Measurements from ENCODE around the gene MAML2.

Gene MAML2

DNA sequence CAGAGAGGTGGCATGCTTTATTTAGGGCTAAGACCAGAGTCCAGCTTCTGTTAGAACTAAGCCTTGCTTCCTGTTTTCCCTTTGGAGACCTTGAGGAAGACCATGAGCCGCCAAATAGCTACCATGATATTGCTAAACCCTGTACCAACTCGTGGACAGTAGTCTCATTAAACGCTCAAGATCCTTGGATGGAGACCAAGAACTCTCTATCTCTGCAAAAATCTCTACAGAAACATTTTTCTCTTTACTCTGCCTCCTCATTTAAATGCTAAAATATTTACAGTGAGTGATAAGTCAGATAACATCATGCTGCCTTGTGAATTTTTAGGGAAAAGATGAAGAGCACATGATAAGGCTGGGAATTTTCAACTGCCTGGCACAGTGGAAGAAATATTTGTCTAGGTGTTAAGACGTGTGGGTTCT is 197.8 kb downstream of the MAML2 start:
- Histone ChIP-seq H3K27ac (ENCODE audit: low read length) (peak overlapping the region; percentile 4; the same call in 1 of the 2 replicates), H3F3A (ENCODE audit: insufficient read depth, low read length) (no peaks in the 10 kb centered on the region), H3K27me3 (replicated peaks; ENCODE audit: insufficient read depth, low read length) (no peaks in the 10 kb centered on the region), H4K20me1 (ENCODE audit: insufficient read depth, low read length) (no peaks in the 10 kb centered on the region), H3K4me1 (ENCODE audit: low read length) (peaks cover 10% of the 10 kb centered on the region), H3K36me3 (replicated peaks; ENCODE audit: insufficient read depth, low read length) (no peaks in the 10 kb centered on the region), H3K9ac (ENCODE audit: low read length) (no peak overlapping the region), H3K4me3 (ENCODE audit: low read length) (no peak overlapping the region), H2AFZ (ENCODE audit: low read length) (no peak overlapping the region), H3K79me2 (ENCODE audit: low read length) (peaks cover 20% of the 10 kb centered on the region; the same call in 1 of the 2 replicates), H3K9me3 (replicated peaks; ENCODE audit: insufficient read depth, low read length) (no peaks in the 10 kb centered on the region), H3K9me2 (replicated peaks; ENCODE audit: insufficient read depth, low read length) (no peaks in the 10 kb centered on the region), H3K4me2 (ENCODE audit: low read depth, low read length) (peak overlapping the region; percentile 24)
- TF ChIP-seq EZH2 (optimal IDR thresholded peaks at IDR 0.05; ENCODE audit: low read depth, low read length): no peak
- no peak for TF ChIP-seq EZH2phosphoT487 (IDR thresholded peaks at IDR 0.05; ENCODE audit: low read length)
- TF ChIP-seq, protein P1, sequence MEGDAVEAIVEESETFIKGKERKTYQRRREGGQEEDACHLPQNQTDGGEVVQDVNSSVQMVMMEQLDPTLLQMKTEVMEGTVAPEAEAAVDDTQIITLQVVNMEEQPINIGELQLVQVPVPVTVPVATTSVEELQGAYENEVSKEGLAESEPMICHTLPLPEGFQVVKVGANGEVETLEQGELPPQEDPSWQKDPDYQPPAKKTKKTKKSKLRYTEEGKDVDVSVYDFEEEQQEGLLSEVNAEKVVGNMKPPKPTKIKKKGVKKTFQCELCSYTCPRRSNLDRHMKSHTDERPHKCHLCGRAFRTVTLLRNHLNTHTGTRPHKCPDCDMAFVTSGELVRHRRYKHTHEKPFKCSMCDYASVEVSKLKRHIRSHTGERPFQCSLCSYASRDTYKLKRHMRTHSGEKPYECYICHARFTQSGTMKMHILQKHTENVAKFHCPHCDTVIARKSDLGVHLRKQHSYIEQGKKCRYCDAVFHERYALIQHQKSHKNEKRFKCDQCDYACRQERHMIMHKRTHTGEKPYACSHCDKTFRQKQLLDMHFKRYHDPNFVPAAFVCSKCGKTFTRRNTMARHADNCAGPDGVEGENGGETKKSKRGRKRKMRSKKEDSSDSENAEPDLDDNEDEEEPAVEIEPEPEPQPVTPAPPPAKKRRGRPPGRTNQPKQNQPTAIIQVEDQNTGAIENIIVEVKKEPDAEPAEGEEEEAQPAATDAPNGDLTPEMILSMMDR (IDR thresholded peaks at IDR 0.05; ENCODE audit: low read length): no peak
- no peak for DNase-seq

DNA sequence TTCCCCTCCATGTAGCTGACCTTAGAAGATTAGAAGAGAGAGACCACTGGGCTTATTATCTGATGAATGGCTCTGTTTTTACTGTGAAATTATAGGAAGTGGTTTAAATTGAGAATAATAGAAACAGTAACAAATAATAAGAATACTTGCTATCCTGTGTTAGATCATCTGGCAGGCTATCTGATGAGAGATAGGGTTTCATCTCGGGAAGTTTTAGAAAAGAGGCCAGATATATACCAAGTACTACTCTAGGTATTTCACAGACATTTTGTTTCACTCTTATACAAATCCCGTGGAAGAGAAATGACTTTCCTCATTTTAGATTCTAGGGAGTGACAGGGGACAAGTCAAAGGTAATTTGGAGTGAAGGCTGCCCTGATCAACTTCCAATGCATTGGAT is 198.4 kb downstream of the MAML2 start:
- no peak overlapping the region for H3K9ac ChIP-seq (ENCODE audit: low read length)
- no peak overlapping the region for H3K4me3 ChIP-seq (ENCODE audit: low read length)
- peaks cover 20% of the 10 kb centered on the region; the same call in 1 of the 2 replicates for H3K79me2 ChIP-seq (ENCODE audit: low read length)
- no peak overlapping the region for H2AFZ ChIP-seq (ENCODE audit: low read length)
- no peaks in the 10 kb centered on the region for H3K9me3 ChIP-seq (replicated peaks; ENCODE audit: insufficient read depth, low read length)
- H3K27me3 ChIP-seq (replicated peaks; ENCODE audit: insufficient read depth, low read length): no peaks in the 10 kb centered on the region
- H4K20me1 ChIP-seq (ENCODE audit: insufficient read depth, low read length): no peaks in the 10 kb centered on the region
- DNase-seq: no peak
- no peak for TF ChIP-seq EZH2 (optimal IDR thresholded peaks at IDR 0.05; ENCODE audit: low read depth, low read length)
- TF ChIP-seq, protein P1 (IDR thresholded peaks at IDR 0.05; ENCODE audit: low read length): no peak
- TF ChIP-seq EZH2phosphoT487 (IDR thresholded peaks at IDR 0.05; ENCODE audit: low read length): no peak
- H3K4me2 ChIP-seq (ENCODE audit: low read depth, low read length): no peak overlapping the region
- no peak overlapping the region for H3K27ac ChIP-seq (ENCODE audit: low read length)
- no peaks in the 10 kb centered on the region for H3F3A ChIP-seq (ENCODE audit: insufficient read depth, low read length)
- no peaks in the 10 kb centered on the region for H3K9me2 ChIP-seq (replicated peaks; ENCODE audit: insufficient read depth, low read length)
- H3K36me3 ChIP-seq (replicated peaks; ENCODE audit: insufficient read depth, low read length): no peaks in the 10 kb centered on the region
- peaks cover 10% of the 10 kb centered on the region for H3K4me1 ChIP-seq (ENCODE audit: low read length)

DNA sequence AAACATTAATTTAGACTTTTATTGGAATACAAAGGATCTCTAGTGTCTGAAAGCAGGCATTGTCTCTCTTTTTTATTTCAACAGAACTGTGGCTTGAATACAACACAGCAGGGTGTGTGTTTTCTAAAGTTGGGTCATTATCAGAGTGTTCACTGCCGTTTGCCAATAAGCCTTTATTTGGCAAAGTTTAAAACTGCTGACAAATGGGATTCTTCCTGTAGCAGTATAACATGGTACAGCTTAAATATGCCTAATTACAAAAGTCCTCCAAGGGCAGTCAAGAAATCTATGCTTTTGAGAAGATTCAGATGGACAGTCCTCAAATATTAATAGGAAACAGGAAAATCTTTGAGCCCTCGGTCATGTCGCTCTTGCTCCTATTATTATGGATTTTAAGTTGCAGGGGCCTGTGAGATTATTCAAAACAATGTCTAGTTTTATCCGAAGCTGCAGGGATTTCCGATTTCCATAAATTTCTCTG is 199.9 kb downstream of the MAML2 start:
- H3K4me3 ChIP-seq (ENCODE audit: low read length): no peak overlapping the region
- no peak overlapping the region for H3K4me2 ChIP-seq (ENCODE audit: low read depth, low read length)
- peaks cover 10% of the 10 kb centered on the region for H3K4me1 ChIP-seq (ENCODE audit: low read length)
- no peak for TF ChIP-seq EZH2 (optimal IDR thresholded peaks at IDR 0.05; ENCODE audit: low read depth, low read length)
- TF ChIP-seq, protein P1 (IDR thresholded peaks at IDR 0.05; ENCODE audit: low read length): no peak
- TF ChIP-seq EZH2phosphoT487 (IDR thresholded peaks at IDR 0.05; ENCODE audit: low read length): no peak
- H2AFZ ChIP-seq (ENCODE audit: low read length): no peak overlapping the region
- DNase-seq: no peak
- no peaks in the 10 kb centered on the region for H3K9me2 ChIP-seq (replicated peaks; ENCODE audit: insufficient read depth, low read length)
- no peaks in the 10 kb centered on the region for H4K20me1 ChIP-seq (ENCODE audit: insufficient read depth, low read length)
- H3K9ac ChIP-seq (ENCODE audit: low read length): no peak overlapping the region
- peaks cover 26% of the 10 kb centered on the region; the same call in 1 of the 2 replicates for H3K79me2 ChIP-seq (ENCODE audit: low read length)
- H3K27me3 ChIP-seq (replicated peaks; ENCODE audit: insufficient read depth, low read length): no peaks in the 10 kb centered on the region
- no peaks in the 10 kb centered on the region for H3K9me3 ChIP-seq (replicated peaks; ENCODE audit: insufficient read depth, low read length)
- H3K27ac ChIP-seq (ENCODE audit: low read length): no peak overlapping the region
- H3F3A ChIP-seq (ENCODE audit: insufficient read depth, low read length): no peaks in the 10 kb centered on the region
- no peaks in the 10 kb centered on the region for H3K36me3 ChIP-seq (replicated peaks; ENCODE audit: insufficient read depth, low read length)

All from MM.1S (cell line).